ENCODE results near the gene SPESP1. TPM values are rescaled to one million over a fixed set of nuclear protein-coding genes. Genes with fewer than 3 reads are reported as not detected.

Gene SPESP1
- total and polyA plus RNA-seq, 10 donors = 0.43 to 5.9 (median 2.2) TPM

DNA sequence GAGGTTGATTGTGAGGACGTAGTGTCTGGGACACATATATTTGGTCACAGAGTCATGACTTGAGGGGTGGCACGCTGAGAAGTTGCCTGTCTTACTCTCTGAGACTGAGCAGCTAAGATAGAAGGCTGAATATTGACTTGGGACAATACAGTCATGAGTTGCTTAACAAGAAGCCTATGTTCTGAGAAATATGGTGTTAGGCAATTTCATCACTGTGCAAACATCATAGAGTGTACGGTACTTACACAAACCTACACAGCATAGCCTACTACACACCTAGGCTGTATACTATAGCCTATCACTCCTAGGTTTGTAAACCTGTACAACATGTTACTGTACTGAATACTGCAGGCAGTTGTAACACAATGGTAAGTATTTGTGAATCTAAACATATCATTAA lies 30.3 kb upstream of the SPESP1 start:
- Histone ChIP-seq H3K27me3 (replicated peaks in 1 of 7) (peaks cover 0 to 10% (median 0%) of the 10 kb centered on the region in 7 donors), H3K4me3 (no peak overlapping the region), H3K4me1 (no peaks in the 10 kb centered on the region), H3K9me3 (no peaks in the 10 kb centered on the region), H3K36me3 (no peaks in the 10 kb centered on the region), H3K27ac (no peak overlapping the region)
- intact Hi-C loops (cut with DNase I; ENCODE audit: low total_unique reads) = no loop called here
- DNase-seq = no peak
- TF ChIP-seq, protein P1, sequence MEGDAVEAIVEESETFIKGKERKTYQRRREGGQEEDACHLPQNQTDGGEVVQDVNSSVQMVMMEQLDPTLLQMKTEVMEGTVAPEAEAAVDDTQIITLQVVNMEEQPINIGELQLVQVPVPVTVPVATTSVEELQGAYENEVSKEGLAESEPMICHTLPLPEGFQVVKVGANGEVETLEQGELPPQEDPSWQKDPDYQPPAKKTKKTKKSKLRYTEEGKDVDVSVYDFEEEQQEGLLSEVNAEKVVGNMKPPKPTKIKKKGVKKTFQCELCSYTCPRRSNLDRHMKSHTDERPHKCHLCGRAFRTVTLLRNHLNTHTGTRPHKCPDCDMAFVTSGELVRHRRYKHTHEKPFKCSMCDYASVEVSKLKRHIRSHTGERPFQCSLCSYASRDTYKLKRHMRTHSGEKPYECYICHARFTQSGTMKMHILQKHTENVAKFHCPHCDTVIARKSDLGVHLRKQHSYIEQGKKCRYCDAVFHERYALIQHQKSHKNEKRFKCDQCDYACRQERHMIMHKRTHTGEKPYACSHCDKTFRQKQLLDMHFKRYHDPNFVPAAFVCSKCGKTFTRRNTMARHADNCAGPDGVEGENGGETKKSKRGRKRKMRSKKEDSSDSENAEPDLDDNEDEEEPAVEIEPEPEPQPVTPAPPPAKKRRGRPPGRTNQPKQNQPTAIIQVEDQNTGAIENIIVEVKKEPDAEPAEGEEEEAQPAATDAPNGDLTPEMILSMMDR (IDR thresholded peaks at IDR 0.05 in 8 of 11, conservative IDR thresholded peaks at IDR 0.05 in 3 of 11) = no peak
- no peak for TF ChIP-seq POLR2AphosphoS5 (IDR thresholded peaks at IDR 0.05)
- no peak for TF ChIP-seq POLR2A (IDR thresholded peaks at IDR 0.05)
- 79 to 88% (median 83%) methylated on average over 3 of the region's 3 CpGs for WGBS, 5 donors

DNA sequence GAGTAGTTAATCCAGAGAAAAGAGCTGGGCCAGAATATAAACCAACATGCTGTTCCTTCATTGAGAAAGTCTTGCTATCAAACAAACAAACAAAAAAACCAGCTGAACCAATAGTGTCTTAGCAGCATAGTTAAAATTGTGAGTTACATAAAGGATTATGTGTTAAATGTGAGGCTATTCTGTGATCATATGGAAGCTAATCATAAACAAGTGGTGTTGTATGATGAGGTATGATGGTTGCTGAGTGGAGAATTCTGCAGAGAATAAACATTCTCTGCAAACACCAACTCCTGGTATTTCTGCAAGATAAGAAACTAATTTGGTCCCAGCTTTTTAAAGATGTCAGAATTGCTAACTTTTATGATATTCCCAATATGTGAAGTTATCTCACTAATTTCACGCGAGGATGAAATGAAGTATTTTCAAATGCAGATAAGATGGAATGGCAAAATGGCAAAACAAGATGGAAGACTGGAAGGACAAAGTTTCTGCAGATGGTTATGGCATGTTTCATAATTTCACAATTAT lies 22.9 kb upstream of the SPESP1 start:
- H3K4me1 ChIP-seq = no peaks in the 10 kb centered on the region
- no peak overlapping the region for H3K27ac ChIP-seq
- H3K36me3 ChIP-seq = no peaks in the 10 kb centered on the region
- no peaks in the 10 kb centered on the region for H3K27me3 ChIP-seq (replicated peaks in 1 of 7)
- intact Hi-C loops (cut with DNase I; ENCODE audit: low total_unique reads) = no loop called here
- H3K4me3 ChIP-seq = no peak overlapping the region
- no peak for DNase-seq
- TF ChIP-seq, protein P1 (IDR thresholded peaks at IDR 0.05 in 8 of 11, conservative IDR thresholded peaks at IDR 0.05 in 3 of 11) = no peak
- H3K9me3 ChIP-seq = no peaks in the 10 kb centered on the region
- 90 to 97% (median 95%) methylated on average over 2 of the region's 2 CpGs for WGBS, 5 donors

DNA sequence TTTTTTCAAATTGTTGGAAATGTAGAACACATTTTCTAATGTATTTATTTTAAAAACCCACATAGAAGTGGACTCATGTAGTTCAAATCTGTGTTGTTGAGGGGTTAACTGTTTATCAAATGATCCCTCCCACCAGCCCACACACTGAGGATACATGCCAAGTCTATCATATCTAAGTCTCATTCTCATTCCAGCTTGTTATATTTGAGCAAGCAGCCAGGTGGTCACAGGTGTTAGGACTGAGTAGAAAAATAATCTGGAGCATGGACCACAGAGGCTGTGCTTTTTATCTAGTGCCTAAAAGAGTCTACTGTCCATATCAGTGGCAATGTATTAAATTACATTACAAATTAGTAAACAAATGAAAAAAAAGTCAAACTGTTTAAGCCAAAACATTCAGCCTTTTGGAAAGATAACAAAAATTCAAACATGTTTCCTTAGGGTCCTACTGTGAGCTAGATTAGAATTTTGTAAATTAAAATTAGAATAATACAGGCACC lies 20.7 kb upstream of the SPESP1 start:
- H3K9me3 ChIP-seq = no peaks in the 10 kb centered on the region
- H3K27ac ChIP-seq = no peak overlapping the region
- no peaks in the 10 kb centered on the region for H3K4me1 ChIP-seq
- H3K27me3 ChIP-seq (replicated peaks in 1 of 7) = peaks cover 0 to 5% (median 0%) of the 10 kb centered on the region in 7 donors
- TF ChIP-seq, protein P1 (IDR thresholded peaks at IDR 0.05 in 8 of 11, conservative IDR thresholded peaks at IDR 0.05 in 3 of 11) = no peak
- no peak for TF ChIP-seq POLR2A (IDR thresholded peaks at IDR 0.05)
- no peak for TF ChIP-seq POLR2AphosphoS5 (IDR thresholded peaks at IDR 0.05)
- no peak overlapping the region for H3K4me3 ChIP-seq
- H3K36me3 ChIP-seq = no peaks in the 10 kb centered on the region
- intact Hi-C loops (cut with DNase I; ENCODE audit: low total_unique reads) = no loop called here
- no peak for DNase-seq

DNA sequence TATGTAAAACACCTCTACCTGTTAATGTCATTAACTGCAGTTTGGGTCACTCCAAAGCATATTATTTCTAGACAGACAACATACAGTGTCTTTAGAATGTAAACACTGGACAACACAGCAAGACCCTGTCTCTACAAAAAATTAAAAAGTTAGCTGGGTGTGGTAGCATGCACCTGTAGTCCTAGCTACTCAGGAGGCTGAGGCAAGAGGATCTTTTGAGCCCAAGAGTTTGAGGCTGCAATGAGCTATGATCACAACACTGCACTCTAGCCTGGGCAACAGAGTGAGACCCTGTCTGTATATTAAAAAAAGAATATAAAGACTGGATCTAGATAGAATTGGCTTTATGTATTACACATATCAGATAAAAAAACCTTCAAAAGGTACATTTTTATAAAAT lies 20.0 kb upstream of the SPESP1 start:
- TF ChIP-seq, protein P1 (IDR thresholded peaks at IDR 0.05 in 8 of 11, conservative IDR thresholded peaks at IDR 0.05 in 3 of 11) = no peak
- TF ChIP-seq POLR2AphosphoS5 (IDR thresholded peaks at IDR 0.05) = no peak
- no peak for TF ChIP-seq POLR2A (IDR thresholded peaks at IDR 0.05)
- H3K4me3 ChIP-seq = no peak overlapping the region
- no peak overlapping the region for H3K27ac ChIP-seq
- peaks cover 0 to 11% (median 0%) of the 10 kb centered on the region in 7 donors for H3K27me3 ChIP-seq (replicated peaks in 1 of 7)
- peaks cover 0 to 2% (median 0%) of the 10 kb centered on the region in 8 donors for H3K9me3 ChIP-seq
- no peaks in the 10 kb centered on the region for H3K36me3 ChIP-seq
- DNase-seq = no peak
- H3K4me1 ChIP-seq = no peaks in the 10 kb centered on the region
- intact Hi-C loops (cut with DNase I; ENCODE audit: low total_unique reads) = no loop called here
